ENCODE measurements around the gene ASTE1. TPM values are rescaled to one million over a fixed set of nuclear protein-coding genes. Genes with fewer than 3 reads are reported as not detected.

The ASTE1 gene
- total RNA-seq: 1 to 10 TPM; 4.4 to 6.8 (median 5.2) TPM

DNA sequence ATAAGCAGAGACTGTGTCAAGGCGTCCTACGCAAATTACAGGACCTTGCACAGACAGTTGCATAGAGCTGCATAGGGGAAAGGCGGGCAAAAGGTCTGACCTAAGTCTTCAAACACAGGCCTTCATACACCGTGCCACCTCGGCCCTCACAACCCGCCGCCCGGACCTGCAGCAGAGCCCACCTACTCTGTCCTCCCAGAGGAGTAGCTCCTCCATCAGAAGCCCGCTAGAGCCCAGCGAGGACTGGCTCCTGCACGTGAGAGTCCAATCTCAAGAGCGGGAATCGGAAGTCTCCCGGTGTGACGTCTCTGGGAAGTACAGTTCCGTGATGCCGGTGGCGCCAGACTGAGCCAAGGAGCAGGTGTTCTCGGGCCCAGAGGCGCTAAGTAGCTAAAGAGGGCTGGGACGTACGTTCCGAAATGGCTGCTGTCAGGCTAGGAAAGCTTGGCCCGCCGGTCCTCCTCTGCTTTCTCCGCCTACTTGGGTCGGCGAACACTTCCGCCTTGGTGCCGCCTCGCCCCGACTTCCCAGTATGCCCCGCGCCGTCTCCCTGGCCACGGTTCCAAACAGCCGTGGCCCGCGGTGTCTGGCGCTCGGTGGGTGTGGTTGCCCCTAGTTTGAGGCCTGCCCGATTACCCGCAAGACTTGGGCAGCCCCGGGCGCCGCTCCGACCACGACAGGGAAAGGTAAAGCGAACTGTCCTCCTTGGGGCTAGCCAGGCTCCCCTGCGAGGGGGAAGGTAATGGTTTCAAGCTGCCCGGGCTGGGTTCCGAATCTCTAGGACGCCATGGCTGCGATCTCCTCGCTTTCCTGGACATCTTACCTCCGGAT is at the start of gene ASTE1, which contains the start of gene NEK11:
Gene ASTE1 (minus strand): TSS at position 505 of the 831 bp plus-strand sequence. CDS start 1,519 bp downstream, outside the sequence.
Gene NEK11 (plus strand): TSS at position 557 of the 831 bp plus-strand sequence. CDS start 2,832 bp downstream, outside the sequence.
- no peak for TF ChIP-seq CTCF (IDR thresholded peaks at IDR 0.05; ENCODE audit: low read depth)

- TF ChIP-seq CTCF (IDR thresholded peaks at IDR 0.05; ENCODE audit: low read depth): no peak
Measured at GRCh38 chr3:131075632-131076328, 49.2 kb upstream of the ASTE1 start.

DNA sequence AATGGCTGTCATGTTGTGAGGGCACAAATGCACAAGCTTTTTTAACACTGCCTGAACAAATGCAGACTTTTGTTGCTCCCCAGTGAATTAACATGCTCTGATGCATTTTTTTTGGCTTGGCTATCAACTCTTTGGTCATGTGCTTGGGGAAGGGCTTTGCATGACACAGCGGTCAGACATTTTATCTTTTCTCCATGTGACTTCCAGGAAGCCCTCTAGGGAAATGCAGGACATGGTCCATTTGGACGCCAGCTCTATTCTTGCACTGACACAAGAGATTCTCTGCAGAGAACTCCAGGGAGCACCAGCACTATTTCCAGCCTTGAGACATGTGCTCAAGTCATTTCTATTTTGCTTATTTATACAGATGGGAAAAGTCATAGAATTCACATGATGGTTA is 46.2 kb upstream of the ASTE1 start:
- no peak for TF ChIP-seq CTCF (IDR thresholded peaks at IDR 0.05; ENCODE audit: low read depth)

- TF ChIP-seq CTCF (IDR thresholded peaks at IDR 0.05; ENCODE audit: low read depth): no peak
Measured at GRCh38 chr3:131072099-131072559, 45.5 kb upstream of the ASTE1 start.

GRCh38 chr3:131067983-131068382 is 41.4 kb upstream of the ASTE1 start:
- TF ChIP-seq CTCF (IDR thresholded peaks at IDR 0.05; ENCODE audit: low read depth): no peak

DNA sequence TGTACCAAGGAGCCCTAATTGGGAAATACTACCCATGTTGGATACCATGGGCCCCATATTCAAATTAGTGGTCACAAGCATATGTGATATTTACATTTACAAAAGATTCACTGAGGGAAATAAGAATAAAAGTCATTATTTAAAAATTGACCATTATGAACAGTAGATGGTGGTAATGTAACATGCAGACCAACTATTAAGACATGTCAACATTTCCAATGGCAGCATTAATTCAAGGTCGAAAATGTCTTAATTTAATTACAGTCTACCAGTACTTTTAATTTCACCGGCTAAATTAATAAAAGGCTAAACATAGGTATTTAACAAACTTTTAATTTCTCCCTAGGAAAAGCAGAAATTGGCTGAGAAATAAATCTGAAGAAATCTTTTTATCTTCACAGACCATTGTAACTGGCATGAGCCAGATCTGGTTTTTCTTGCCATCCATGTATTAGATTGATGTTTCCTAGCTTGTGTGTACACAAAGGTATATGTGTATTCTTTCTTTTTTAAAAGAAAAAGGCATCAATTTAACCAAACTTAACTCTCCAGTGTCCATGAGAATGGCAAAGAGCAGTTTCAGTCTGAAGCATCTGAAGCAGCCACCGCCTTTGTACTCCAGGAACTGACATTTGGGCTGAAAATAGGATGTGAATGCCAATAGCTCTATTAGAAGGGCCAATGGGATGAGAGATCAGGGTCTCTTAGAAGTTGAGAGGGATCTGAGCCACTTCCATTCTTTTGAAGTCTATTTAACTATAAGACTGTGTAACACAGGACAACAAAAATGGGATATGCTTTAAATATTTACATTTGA is 26.6 kb upstream of the ASTE1 start:
- no peak for TF ChIP-seq CTCF (IDR thresholded peaks at IDR 0.05; ENCODE audit: low read depth)

Data from subcutaneous adipose tissue (tissue), 4 donors.